GM12874 (cell line): ENCODE measurements around the gene BCAS4.

Experiments used
- TF ChIP-seq, protein P1 (sequence below): IDR thresholded peaks from 2 replicates; pipeline ENCODE4 v1.5.1; 2011; ENCODE audit warnings: low read depth, mild to moderate bottlenecking, control low read depth, low read length, moderate library complexity; ENCODE audit not compliant: insufficient read depth

BCAS4 gene

DNA sequence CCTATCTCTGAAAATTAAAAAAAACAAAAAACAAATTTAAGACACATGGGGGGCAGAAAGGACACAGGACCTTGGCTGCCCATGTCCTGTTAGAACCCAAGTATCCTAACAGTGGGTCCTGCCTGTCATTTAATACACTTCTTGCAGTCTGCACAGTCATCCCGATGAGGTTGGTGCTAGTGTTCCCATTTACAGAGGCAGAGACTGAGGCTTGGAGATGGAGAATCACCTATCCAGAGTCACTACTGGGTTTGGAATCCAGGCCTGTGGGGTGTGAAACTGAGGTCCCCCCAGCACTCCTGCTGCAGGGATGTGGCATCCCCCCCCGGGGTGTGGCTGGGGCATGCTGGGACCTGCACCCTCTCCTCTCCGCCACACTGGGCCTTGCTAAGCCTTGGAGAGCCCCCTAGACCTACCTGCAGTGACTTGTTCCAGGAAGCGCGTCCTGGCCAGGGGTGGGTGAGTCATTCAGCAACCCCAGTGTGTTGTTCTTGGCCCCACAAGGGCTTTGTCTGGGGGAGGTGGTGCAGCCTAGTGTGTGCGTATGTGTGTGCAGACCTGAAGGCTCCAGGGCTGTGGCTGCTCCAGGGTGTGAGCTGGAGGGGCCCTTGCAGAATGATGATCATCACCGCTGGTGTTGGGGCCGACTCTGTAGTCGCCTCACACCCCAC, 49.7 kb downstream of the BCAS4 start:
- TF ChIP-seq, protein P1, sequence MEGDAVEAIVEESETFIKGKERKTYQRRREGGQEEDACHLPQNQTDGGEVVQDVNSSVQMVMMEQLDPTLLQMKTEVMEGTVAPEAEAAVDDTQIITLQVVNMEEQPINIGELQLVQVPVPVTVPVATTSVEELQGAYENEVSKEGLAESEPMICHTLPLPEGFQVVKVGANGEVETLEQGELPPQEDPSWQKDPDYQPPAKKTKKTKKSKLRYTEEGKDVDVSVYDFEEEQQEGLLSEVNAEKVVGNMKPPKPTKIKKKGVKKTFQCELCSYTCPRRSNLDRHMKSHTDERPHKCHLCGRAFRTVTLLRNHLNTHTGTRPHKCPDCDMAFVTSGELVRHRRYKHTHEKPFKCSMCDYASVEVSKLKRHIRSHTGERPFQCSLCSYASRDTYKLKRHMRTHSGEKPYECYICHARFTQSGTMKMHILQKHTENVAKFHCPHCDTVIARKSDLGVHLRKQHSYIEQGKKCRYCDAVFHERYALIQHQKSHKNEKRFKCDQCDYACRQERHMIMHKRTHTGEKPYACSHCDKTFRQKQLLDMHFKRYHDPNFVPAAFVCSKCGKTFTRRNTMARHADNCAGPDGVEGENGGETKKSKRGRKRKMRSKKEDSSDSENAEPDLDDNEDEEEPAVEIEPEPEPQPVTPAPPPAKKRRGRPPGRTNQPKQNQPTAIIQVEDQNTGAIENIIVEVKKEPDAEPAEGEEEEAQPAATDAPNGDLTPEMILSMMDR, result no peak

DNA sequence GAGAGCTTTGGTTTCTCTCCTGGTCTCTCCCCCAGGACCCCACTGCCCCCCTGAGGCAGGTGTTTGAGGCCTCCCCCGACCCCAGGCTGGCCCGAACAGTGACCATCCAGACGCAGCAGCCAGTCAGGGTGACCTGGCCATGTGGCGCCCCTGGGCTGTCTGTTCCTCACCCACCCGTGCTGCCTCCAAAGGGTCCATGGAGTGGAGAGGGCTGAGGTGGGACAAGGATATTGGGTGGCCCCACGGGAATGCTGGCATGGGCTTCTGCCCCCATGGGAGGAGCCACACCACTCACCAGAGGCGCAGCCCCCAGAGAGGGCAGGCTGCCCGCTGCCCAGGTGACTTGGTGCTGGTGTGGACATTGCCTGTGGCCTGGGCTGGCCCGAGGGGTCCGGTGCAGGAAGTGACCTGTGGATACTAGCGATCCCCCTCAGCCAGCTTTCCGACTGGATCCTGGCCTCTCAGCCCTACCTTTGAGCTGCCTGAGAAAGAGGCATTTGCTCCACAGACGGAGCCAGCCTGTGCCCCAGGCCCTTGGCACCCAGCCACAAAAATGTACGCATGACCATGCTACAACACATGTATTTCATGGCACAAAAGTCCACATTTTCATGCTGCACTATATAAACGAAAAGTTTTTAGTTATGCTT, 50.8 kb downstream of the BCAS4 start:
- TF ChIP-seq, protein P1, result no peak

DNA sequence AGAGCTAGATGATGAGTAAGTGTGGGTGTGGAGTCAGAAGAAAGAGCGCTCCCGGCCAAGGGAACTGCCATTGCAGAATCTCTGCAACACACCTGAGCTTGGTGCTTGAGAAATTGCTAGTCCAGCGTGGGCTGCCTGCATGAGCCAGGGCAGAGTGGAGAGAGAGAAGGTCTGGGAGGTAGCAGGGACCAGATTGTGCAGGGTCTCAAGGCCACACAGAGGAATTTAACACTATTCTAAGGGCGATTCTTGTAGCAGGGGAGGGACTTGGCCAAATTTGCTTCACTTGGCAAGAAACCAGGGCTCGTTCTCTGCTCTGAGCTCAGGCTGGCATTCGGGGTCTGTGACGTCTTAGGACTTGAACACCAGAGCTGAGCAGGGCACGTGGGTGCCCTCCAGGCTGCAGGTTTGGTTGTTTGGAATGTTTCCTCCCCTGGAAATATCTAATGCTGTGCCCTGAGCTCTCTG, 53.5 kb downstream of the BCAS4 start:
- TF ChIP-seq, protein P1, result no peak

DNA sequence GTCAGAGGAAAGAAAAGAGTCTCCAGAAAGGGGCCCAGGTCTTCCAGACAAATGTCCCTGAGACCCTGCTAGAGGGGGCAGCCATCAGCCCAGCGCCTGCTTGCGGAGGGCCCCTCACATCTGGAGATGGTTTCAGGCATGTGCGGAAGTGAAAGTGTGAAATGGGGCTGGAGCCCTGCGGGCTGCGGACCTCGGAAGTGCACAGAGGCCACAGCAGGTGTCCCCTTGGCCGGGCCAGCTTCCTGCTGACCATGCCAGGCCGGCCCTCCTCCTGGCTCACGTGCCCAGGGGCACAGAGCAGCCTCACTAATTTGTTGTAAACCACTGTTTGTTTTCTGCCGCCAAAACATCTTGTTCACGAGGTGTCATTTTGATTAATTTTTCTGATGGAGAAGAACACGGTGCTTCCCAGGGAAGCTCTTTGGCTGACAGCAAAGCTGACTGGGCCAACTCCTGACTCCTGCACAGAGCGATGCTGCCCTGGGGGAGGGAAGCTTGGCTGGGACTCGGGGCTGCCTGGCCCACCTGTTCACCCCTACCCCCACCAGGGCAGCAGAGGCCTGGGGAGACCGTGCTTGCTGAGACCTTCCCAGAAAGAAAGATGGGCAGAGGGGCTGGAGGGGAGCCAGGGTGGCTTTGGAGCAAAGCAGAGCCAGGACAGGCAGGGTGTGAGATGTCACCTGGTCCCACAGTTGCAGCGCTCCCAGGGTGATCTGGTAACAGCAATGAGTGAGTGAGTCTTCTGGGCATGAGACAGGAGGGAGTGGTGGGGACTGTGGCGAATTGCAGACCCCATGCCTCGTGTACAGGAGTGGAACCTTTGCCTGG, 54.2 kb downstream of the BCAS4 start:
- TF ChIP-seq, protein P1, result no peak

DNA sequence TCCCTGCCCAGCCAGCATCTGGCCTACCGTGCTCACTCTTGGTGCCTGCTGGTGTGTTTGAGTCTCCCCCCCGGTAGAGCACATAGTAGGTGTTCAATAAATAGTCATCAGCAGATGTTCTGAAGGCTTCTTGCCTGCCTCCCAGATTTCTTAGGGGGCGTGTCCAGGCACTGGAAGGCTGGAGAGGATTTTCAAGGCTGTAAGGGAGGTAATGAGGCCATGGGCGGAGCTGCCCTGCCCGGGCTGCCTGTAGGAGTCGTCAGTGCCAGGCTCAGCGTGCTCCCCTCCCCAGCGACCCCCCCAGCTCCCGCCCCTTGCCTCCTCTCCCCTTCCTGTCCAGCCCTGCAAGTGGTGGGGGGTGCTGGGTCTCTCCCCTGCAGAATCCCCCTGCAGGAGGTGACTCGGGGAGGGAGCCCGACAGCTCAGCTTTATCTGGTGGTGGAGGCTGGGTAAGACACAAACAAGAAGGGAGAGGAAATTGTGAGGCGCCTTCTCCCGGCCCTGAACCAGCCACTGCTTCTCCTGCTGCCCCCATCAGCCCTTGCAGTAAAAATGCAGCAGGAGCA, 55.9 kb downstream of the BCAS4 start:
- TF ChIP-seq, protein P1, result no peak

DNA sequence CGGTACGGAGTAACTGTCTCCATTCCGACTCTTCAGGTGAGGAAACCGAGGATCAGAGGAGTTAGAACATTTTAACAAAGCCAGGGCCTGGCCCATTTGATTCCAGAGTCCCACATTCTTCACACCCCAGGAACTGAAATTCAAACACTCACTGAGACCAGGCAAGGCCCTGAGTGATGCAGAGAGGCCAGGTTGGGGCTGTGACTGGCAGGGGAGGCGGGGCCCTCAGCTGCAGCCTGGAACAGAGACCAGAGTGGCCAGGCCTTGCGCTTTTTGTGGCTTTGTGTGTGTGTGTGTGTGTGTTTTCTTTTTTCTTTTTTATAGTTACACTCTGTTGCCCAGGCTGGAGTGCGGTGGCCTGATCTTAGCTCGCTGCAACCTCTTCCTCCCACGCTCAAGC, 57.2 kb downstream of the BCAS4 start:
- TF ChIP-seq, protein P1, result no peak
